Measurements from ENCODE around the gene TMEM140. TPM values are rescaled to one million over a fixed set of nuclear protein-coding genes. Genes with fewer than 3 reads are reported as not detected.
A peak's percentile ranks its signal among the peaks of the same experiment; 100 is the strongest.

TMEM140 gene
- total and polyA plus RNA-seq, 9 of the 15 experiments (the other 6 are each of a cell fraction or from before 2014, with no cell fraction given), result 0.03 to 0.82 (median 0.23) TPM

DNA sequence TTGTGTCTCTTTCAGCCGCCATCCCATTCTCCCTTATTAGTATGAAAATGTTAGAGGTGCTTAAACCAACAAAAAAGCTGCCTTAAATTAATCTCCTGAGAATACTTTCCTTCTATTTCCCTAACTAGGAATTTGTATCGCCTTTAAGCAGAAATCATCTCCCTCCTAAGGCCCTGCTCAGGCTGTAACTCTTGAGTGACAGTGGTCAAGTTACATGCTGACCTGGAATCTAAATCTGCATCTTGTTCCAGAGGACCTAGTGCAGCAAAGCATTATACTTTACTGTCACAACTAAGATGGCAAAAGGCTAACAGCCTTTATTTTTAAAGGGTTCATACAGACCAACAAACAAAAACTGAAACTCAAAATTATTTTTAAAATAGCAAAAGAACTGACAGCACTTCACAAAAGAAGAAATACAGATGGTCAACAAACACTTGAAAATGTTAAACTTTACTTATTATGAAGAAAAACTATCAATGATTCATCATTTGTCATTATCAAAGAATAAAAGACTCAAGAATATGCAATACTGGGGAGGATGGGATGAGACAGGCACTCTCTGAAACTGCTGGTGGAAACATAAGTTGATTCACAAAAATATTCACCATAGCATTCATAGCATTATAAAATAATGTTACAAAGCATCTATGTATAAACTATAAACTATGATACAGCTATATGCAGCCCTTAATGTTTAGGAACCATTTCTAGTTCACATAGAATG lies 11.7 kb downstream of the TMEM140 start (continued):
- TF ChIP-seq SNRNP70 (optimal IDR thresholded peaks at IDR 0.05; ENCODE audit: low read depth, low read length), result no peak
- 0 out of 2 replicates have a peak, but pooled peaks have one; percentile 14 for TF ChIP-seq GTF2E2 (tag; IDR thresholded peaks at IDR 0.05)
- TF ChIP-seq GATAD2A (IDR thresholded peaks at IDR 0.05), result no peak
- no peak for TF ChIP-seq HIVEP1 (CRISPR knock-in tag; IDR thresholded peaks at IDR 0.05)
- TF ChIP-seq RAD51 (IDR thresholded peaks at IDR 0.05; ENCODE audit: borderline replicate concordance, low read depth), result no peak
- no peak for TF ChIP-seq ZBTB1 (CRISPR knock-in tag; IDR thresholded peaks at IDR 0.05; ENCODE audit: borderline replicate concordance, low read depth)
- TF ChIP-seq, protein P1, sequence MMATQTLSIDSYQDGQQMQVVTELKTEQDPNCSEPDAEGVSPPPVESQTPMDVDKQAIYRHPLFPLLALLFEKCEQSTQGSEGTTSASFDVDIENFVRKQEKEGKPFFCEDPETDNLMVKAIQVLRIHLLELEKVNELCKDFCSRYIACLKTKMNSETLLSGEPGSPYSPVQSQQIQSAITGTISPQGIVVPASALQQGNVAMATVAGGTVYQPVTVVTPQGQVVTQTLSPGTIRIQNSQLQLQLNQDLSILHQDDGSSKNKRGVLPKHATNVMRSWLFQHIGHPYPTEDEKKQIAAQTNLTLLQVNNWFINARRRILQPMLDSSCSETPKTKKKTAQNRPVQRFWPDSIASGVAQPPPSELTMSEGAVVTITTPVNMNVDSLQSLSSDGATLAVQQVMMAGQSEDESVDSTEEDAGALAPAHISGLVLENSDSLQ (IDR thresholded peaks at IDR 0.05), result peak; percentile 84
- TF ChIP-seq, protein P2, sequence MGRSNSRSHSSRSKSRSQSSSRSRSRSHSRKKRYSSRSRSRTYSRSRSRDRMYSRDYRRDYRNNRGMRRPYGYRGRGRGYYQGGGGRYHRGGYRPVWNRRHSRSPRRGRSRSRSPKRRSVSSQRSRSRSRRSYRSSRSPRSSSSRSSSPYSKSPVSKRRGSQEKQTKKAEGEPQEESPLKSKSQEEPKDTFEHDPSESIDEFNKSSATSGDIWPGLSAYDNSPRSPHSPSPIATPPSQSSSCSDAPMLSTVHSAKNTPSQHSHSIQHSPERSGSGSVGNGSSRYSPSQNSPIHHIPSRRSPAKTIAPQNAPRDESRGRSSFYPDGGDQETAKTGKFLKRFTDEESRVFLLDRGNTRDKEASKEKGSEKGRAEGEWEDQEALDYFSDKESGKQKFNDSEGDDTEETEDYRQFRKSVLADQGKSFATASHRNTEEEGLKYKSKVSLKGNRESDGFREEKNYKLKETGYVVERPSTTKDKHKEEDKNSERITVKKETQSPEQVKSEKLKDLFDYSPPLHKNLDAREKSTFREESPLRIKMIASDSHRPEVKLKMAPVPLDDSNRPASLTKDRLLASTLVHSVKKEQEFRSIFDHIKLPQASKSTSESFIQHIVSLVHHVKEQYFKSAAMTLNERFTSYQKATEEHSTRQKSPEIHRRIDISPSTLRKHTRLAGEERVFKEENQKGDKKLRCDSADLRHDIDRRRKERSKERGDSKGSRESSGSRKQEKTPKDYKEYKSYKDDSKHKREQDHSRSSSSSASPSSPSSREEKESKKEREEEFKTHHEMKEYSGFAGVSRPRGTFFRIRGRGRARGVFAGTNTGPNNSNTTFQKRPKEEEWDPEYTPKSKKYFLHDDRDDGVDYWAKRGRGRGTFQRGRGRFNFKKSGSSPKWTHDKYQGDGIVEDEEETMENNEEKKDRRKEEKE (IDR thresholded peaks at IDR 0.05; ENCODE audit: borderline replicate concordance in 1 of 2, control insufficient read depth in 1 of 2, low read depth in 2 of 2, low read length in 1 of 2), result no peak
- peak; percentile 24 for TF ChIP-seq RBM25 (IDR thresholded peaks at IDR 0.05; ENCODE audit: low read depth, low read length, severe bottlenecking)

Data from K562 (cell line).